Esophagus muscularis mucosa (tissue), 4 donors: Measurements from ENCODE around the gene UPF2. TPM values are rescaled to one million over a fixed set of nuclear protein-coding genes. Genes with fewer than 3 reads are reported as not detected.

Experiments
- DNase-seq: peaks from one replicate; pipeline ENCODE4 v3.0.0-alpha.2; 2017; ENCODE audit errors: extremely low spot score
- H3K27ac ChIP-seq, 4 donors: fragments of 200-600 bp; sonication (generic); replicated peaks in 1 of 4; 1 replicate in 3 of 4; 2 replicates in 1 of 4; pipeline ENCODE4 v1.5.1; 2016 to 2019; ENCODE audit warnings: mild to moderate bottlenecking in 1 of 4
- H3K27me3 ChIP-seq, 4 donors: fragments of 200-600 bp; sonication (generic); one replicate each; pipeline versions ENCODE4 v1.5.1 to v1.6.0; 2016 to 2019
- H3K36me3 ChIP-seq, 4 donors: fragments of 200-600 bp; sonication (generic); one replicate each; pipeline ENCODE4 v1.5.1; 2016 to 2019
- H3K4me1 ChIP-seq, 4 donors: fragments of 200-600 bp; sonication (generic); one replicate each; pipeline ENCODE4 v1.5.1; 2016 to 2019
- H3K4me3 ChIP-seq, 4 donors: fragments of 200-600 bp; sonication (generic); 1 replicate in 2 of 4; 2 replicates in 2 of 4; pipeline ENCODE4 v1.5.1; 2016 to 2019; ENCODE audit warnings: mild to moderate bottlenecking in 4 of 4, moderate library complexity in 1 of 4
- H3K9me3 ChIP-seq, 4 donors: fragments of 200-600 bp; sonication (generic); 1 replicate in 3 of 4; 2 replicates in 1 of 4; pipeline ENCODE4 v1.5.1; 2016 to 2019
- EP300 ChIP-seq: sonication (generic); formaldehyde crosslinking; IDR thresholded peaks from one replicate; pipeline ENCODE4 v1.6.1; 2017; ENCODE audit warnings: antibody characterized with exemption
- POLR2A ChIP-seq: fragments of 450-650 bp; IDR thresholded peaks from one replicate; pipeline ENCODE4 v1.6.1; 2017; ENCODE audit warnings: antibody characterized with exemption, moderate library complexity, mild to moderate bottlenecking, low read depth
- POLR2AphosphoS5 ChIP-seq, 2 donors: sonication (generic); formaldehyde crosslinking; IDR thresholded peaks; one replicate each; pipeline ENCODE4 v1.6.1; 2017; ENCODE audit warnings: antibody characterized with exemption in 2 of 2
- WGBS: methylation state at CpG from one replicate; pipeline ENCODE4 v1.1.5; 2018; 5-methylcytosine and 5-hydroxymethylcytosine counted together
- intact Hi-C: fragments of 100-400 bp; cut with DNase I; formaldehyde crosslinking; loops from one replicate; pipeline ENCODE4 v1.15.1; 2023
- total RNA-seq, 4 donors: library from RNA; depleted of rRNA; stranded (reverse); fragments of >200 nt; gene quantifications; one replicate each; pipeline versions ENCODE4 v1.1.0 to v1.2.1, GENCODE V29; 2016
- TF ChIP-seq, protein P1 (sequence below), 3 experiments: fragments of 200-600 bp in 2 of 3; fragments of 450-650 bp in 1 of 3; sonication (generic) in 2 of 3; IDR thresholded peaks; one replicate each; pipeline ENCODE4 v1.5.1; 2017 to 2019; ENCODE audit warnings: antibody characterized with exemption in 3 of 3, mild to moderate bottlenecking in 2 of 3, moderate library complexity in 1 of 3

The UPF2 gene
- total RNA-seq, 4 donors from 2014 or later, result 26.0 to 38.6 (median 28.0) TPM

GRCh38 chr10:11875494-11876281 is 166.9 kb downstream of the UPF2 start:
- no peaks in the 10 kb centered on the region for H3K27me3 ChIP-seq
- H3K4me3 ChIP-seq, result no peak overlapping the region
- WGBS, result 74% methylated on average over 17 of the region's 17 CpGs
- H3K27ac ChIP-seq, result peak overlapping the region in 2 of 4 donors; percentile 30 to 34
- H3K9me3 ChIP-seq, result no peaks in the 10 kb centered on the region
- peak in 1 of 2 donors; percentile 42 for TF ChIP-seq POLR2AphosphoS5 (IDR thresholded peaks at IDR 0.05)
- TF ChIP-seq, protein P1, sequence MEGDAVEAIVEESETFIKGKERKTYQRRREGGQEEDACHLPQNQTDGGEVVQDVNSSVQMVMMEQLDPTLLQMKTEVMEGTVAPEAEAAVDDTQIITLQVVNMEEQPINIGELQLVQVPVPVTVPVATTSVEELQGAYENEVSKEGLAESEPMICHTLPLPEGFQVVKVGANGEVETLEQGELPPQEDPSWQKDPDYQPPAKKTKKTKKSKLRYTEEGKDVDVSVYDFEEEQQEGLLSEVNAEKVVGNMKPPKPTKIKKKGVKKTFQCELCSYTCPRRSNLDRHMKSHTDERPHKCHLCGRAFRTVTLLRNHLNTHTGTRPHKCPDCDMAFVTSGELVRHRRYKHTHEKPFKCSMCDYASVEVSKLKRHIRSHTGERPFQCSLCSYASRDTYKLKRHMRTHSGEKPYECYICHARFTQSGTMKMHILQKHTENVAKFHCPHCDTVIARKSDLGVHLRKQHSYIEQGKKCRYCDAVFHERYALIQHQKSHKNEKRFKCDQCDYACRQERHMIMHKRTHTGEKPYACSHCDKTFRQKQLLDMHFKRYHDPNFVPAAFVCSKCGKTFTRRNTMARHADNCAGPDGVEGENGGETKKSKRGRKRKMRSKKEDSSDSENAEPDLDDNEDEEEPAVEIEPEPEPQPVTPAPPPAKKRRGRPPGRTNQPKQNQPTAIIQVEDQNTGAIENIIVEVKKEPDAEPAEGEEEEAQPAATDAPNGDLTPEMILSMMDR (IDR thresholded peaks at IDR 0.05), result no peak
- no peak for TF ChIP-seq POLR2A
- peaks cover 21 to 24% (median 23%) of the 10 kb centered on the region in 4 donors for H3K4me1 ChIP-seq
- H3K36me3 ChIP-seq, result no peaks in the 10 kb centered on the region
- no peak for DNase-seq
- intact Hi-C loops, result no loop called here

GRCh38 chr10:11874568-11875493 is 167.8 kb downstream of the UPF2 start:
- no peak for TF ChIP-seq POLR2A
- no peak for TF ChIP-seq POLR2AphosphoS5 (IDR thresholded peaks at IDR 0.05)
- TF ChIP-seq, protein P1 (IDR thresholded peaks at IDR 0.05), result no peak
- TF ChIP-seq EP300, result no peak
- Histone ChIP-seq H3K27me3 (peaks cover 0 to 7% (median 0%) of the 10 kb centered on the region in 4 donors), H3K36me3 (no peaks in the 10 kb centered on the region), H3K4me1 (peaks cover 24 to 29% (median 29%) of the 10 kb centered on the region in 4 donors), H3K9me3 (no peaks in the 10 kb centered on the region), H3K4me3 (no peak overlapping the region), H3K27ac (peak overlapping the region in 2 of 4 donors; percentile 30 to 34)
- 44% methylated on average over 13 of the region's 20 CpGs for WGBS
- intact Hi-C loops, result no loop called here
- DNase-seq, result no peak

DNA sequence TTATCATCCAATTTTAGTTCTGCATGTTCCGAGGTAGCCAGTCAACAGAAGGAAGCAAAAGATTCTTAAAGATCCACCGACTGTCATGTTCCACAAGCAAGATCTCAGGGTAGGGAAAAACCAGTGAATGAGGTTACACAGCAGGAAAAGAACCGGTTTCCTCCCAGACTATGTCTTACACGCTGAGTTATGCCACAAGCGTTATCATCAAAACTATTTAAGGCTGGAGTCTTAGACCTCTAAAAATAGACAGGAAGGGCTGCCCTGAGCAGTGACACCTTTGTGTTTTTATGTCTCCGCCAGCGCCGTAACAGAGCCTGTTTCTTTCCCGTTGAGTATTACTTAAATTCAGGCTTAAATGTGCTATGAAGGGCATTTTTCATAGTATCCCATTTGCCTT is 171.1 kb downstream of the UPF2 start:
- WGBS, result 72% methylated on average over 9 of the region's 9 CpGs
- H3K4me3 ChIP-seq, result no peak overlapping the region
- no peaks in the 10 kb centered on the region for H3K36me3 ChIP-seq
- DNase-seq, result no peak
- intact Hi-C loops, result no loop called here
- H3K27me3 ChIP-seq, result peaks cover 0 to 20% (median 0%) of the 10 kb centered on the region in 4 donors
- no peak overlapping the region for H3K27ac ChIP-seq
- peaks cover 24 to 36% (median 34%) of the 10 kb centered on the region in 4 donors for H3K4me1 ChIP-seq
- no peak for TF ChIP-seq POLR2A
- TF ChIP-seq POLR2AphosphoS5 (IDR thresholded peaks at IDR 0.05), result no peak
- no peak for TF ChIP-seq EP300
- TF ChIP-seq, protein P1 (IDR thresholded peaks at IDR 0.05), result no peak
- H3K9me3 ChIP-seq, result no peaks in the 10 kb centered on the region

DNA sequence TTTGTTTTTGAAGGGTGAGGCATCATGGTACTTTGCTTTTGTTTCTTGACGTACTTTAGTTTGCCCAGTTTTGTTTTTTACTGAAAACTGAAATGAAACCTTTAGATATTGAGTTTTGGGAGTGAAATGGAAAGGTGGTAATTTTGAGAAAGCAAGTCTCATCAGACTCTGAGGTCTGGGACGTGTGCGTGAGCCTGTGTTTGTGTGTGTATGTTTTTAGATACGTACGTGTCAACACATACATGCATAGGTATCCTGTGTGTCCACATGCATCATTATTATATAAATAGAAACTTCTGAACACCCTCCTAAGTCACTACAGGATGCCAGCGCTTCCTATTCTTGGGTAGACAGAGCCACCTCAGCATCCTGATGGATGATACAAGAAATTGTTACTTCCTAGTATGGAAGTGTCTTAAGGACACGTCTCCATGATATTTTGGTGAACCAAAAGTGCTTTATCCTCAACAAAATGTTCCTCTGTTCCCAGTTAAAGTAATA is 171.7 kb downstream of the UPF2 start:
- intact Hi-C loops, result no loop called here
- H3K4me3 ChIP-seq, result no peak overlapping the region
- no peak overlapping the region for H3K27ac ChIP-seq
- H3K36me3 ChIP-seq, result no peaks in the 10 kb centered on the region
- WGBS, result 84% methylated on average over 7 of the region's 7 CpGs
- no peak for TF ChIP-seq EP300
- no peak for TF ChIP-seq POLR2AphosphoS5 (IDR thresholded peaks at IDR 0.05)
- TF ChIP-seq, protein P1 (IDR thresholded peaks at IDR 0.05), result no peak
- TF ChIP-seq POLR2A, result no peak
- peaks cover 21 to 32% (median 30%) of the 10 kb centered on the region in 4 donors for H3K4me1 ChIP-seq
- DNase-seq, result no peak
- H3K9me3 ChIP-seq, result no peaks in the 10 kb centered on the region
- H3K27me3 ChIP-seq, result peaks cover 0 to 20% (median 0%) of the 10 kb centered on the region in 4 donors
